Adipose tissue (tissue), 3 donors: ENCODE results near the gene PPP2R5C. TPM values are rescaled to one million over a fixed set of nuclear protein-coding genes. Genes with fewer than 3 reads are reported as not detected.

Source experiments
- H3K27ac ChIP-seq: one replicate; pipeline ENCODE4 v1.5.1; 2013; ENCODE audit warnings: low read depth, low read length
- WGBS, 3 donors: extraction: QIAGEN DNeasy Blood & Tissue Kit; methylation state at CpG; one replicate each; pipeline ENCODE4 v1.1.7; 2013; 5-methylcytosine and 5-hydroxymethylcytosine counted together
- polyA plus RNA-seq, 3 donors: library from polyadenylated mRNA; stranded (reverse); fragments of 200-250 nt; gene quantifications; one replicate each; pipeline ENCODE4 v1.2.3, GENCODE V29; 2013
- donor health status: healthy with polysubstance abuse.
- donor health status: Bipolar disorder and iron deficiency.
- donor health status: healthy.

PPP2R5C gene
- polyA plus RNA-seq, 3 donors = 30.6 to 84.0 (median 46.8) TPM

GRCh38 chr14:101867854-101868253 is 106.3 kb downstream of the PPP2R5C start:
- no peak overlapping the region for H3K27ac ChIP-seq
- 88 to 91% (median 88%) methylated on average over 4 of the region's 4 CpGs for WGBS, 3 donors

GRCh38 chr14:101869217-101869616 is 107.7 kb downstream of the PPP2R5C start:
- H3K27ac ChIP-seq = no peak overlapping the region
- 92 to 94% (median 94%) methylated on average over 8 of the region's 8 CpGs for WGBS, 3 donors

- 79 to 91% (median 90%) methylated on average over 6 of the region's 6 CpGs for WGBS, 3 donors
Observed at GRCh38 chr14:101870273-101870939, 108.9 kb downstream of the PPP2R5C start.

GRCh38 chr14:101872346-101872745 is 110.8 kb downstream of the PPP2R5C start:
- 92 to 97% (median 96%) methylated on average over 4 of the region's 4 CpGs for WGBS, 3 donors
- H3K27ac ChIP-seq = no peak overlapping the region

More at GRCh38 chr14:101870273-101870939, 108.9 kb downstream of the PPP2R5C start:
- no peak overlapping the region for H3K27ac ChIP-seq

- no peak overlapping the region for H3K27ac ChIP-seq
- 56 to 93% (median 90%) methylated on average over 3 of the region's 3 CpGs for WGBS, 3 donors
Observed at GRCh38 chr14:101873076-101873825, 111.7 kb downstream of the PPP2R5C start.

GRCh38 chr14:101873991-101874390 is 112.5 kb downstream of the PPP2R5C start:
- WGBS, 3 donors = 55 to 72% (median 56%) methylated on average over 4 of the region's 4 CpGs
- no peak overlapping the region for H3K27ac ChIP-seq

GRCh38 chr14:101875041-101875726 is 113.7 kb downstream of the PPP2R5C start:
- 66 to 91% (median 72%) methylated on average over 8 of the region's 8 CpGs for WGBS, 3 donors
- no peak overlapping the region for H3K27ac ChIP-seq

- 45 to 75% (median 49%) methylated on average over 8 of the region's 8 CpGs for WGBS, 3 donors
- no peak overlapping the region for H3K27ac ChIP-seq
Observed at GRCh38 chr14:101875727-101876554, 114.4 kb downstream of the PPP2R5C start.

- 18 to 57% (median 27%) methylated on average over 8 of the region's 8 CpGs for WGBS, 3 donors
- H3K27ac ChIP-seq = no peak overlapping the region
Observed at GRCh38 chr14:101876555-101876938, 115.0 kb downstream of the PPP2R5C start.

GRCh38 chr14:101877766-101878165 is 116.3 kb downstream of the PPP2R5C start:
- 54 to 85% (median 84%) methylated on average over 7 of the region's 7 CpGs for WGBS, 3 donors
- no peak overlapping the region for H3K27ac ChIP-seq

GRCh38 chr14:101878211-101878821 is 116.8 kb downstream of the PPP2R5C start:
- WGBS, 3 donors = 44 to 96% (median 93%) methylated on average over 9 of the region's 9 CpGs
- no peak overlapping the region for H3K27ac ChIP-seq

- H3K27ac ChIP-seq = no peak overlapping the region
- 63 to 78% (median 70%) methylated on average over 16 to 18 of the region's 18 CpGs for WGBS, 3 donors
Observed at GRCh38 chr14:101878822-101879528, 117.5 kb downstream of the PPP2R5C start.

- 91 to 92% (median 92%) methylated on average over 15 of the region's 15 CpGs for WGBS, 3 donors
- no peak overlapping the region for H3K27ac ChIP-seq
Observed at GRCh38 chr14:101879529-101880336, 118.2 kb downstream of the PPP2R5C start.

GRCh38 chr14:101881426-101881825 is 119.9 kb downstream of the PPP2R5C start:
- WGBS, 3 donors = 51 to 93% (median 89%) methylated on average over 11 of the region's 11 CpGs
- no peak overlapping the region for H3K27ac ChIP-seq

- H3K27ac ChIP-seq = no peak overlapping the region
- 94 to 98% (median 97%) methylated on average over 22 of the region's 22 CpGs for WGBS, 3 donors
Observed at GRCh38 chr14:101882141-101882935, 120.8 kb downstream of the PPP2R5C start.
